ENCODE measurements around the gene GALNT13.
A peak's percentile ranks its signal among the peaks of the same experiment; 100 is the strongest.

Gene GALNT13

GRCh38 chr2:153871231-153872221 lies at the start of gene GALNT13:
TSS of gene GALNT13 (plus strand) at chr2:153871922.
- DNase-seq = peak; percentile 90

GRCh38 chr2:153823880-153824279 lies 47.8 kb upstream of the GALNT13 start:
- DNase-seq = no peak

GRCh38 chr2:153828335-153828734 lies 43.4 kb upstream of the GALNT13 start:
- DNase-seq = no peak

GRCh38 chr2:153834662-153835061 lies 37.1 kb upstream of the GALNT13 start:
- DNase-seq = no peak

- peak; percentile 3 for DNase-seq
Measured at GRCh38 chr2:153858250-153858649, 13.5 kb upstream of the GALNT13 start.

GRCh38 chr2:153864022-153864421 lies 7.7 kb upstream of the GALNT13 start:
- no peak for DNase-seq

- no peak for DNase-seq
Measured at GRCh38 chr2:153866595-153866994, 5.1 kb upstream of the GALNT13 start.

- DNase-seq = peak; percentile 77
Measured at GRCh38 chr2:153870308-153870707, 1.4 kb upstream of the GALNT13 start.

GRCh38 chr2:153872311-153873051 lies 759 bp downstream of the GALNT13 start:
- peak; percentile 15 for DNase-seq

- peak; percentile 34 for DNase-seq
Measured at GRCh38 chr2:153873052-153874048, 1.6 kb downstream of the GALNT13 start.

- no peak for DNase-seq
Measured at GRCh38 chr2:153875801-153876466, 4.2 kb downstream of the GALNT13 start.

- no peak for DNase-seq
Measured at GRCh38 chr2:153880926-153881325, 9.2 kb downstream of the GALNT13 start.

- no peak for DNase-seq
Measured at GRCh38 chr2:153886833-153887232, 15.1 kb downstream of the GALNT13 start.

GRCh38 chr2:153890576-153890975 lies 18.9 kb downstream of the GALNT13 start:
- no peak for DNase-seq

GRCh38 chr2:153891051-153891450 lies 19.3 kb downstream of the GALNT13 start:
- no peak for DNase-seq

GRCh38 chr2:153912798-153913396 lies 41.2 kb downstream of the GALNT13 start:
- DNase-seq = peak; percentile 97

GRCh38 chr2:153917570-153917969 lies 45.8 kb downstream of the GALNT13 start:
- no peak for DNase-seq

- DNase-seq = peak; percentile 91
Measured at GRCh38 chr2:153935511-153935910, 63.8 kb downstream of the GALNT13 start.

- no peak for DNase-seq
Measured at GRCh38 chr2:153939124-153939796, 67.5 kb downstream of the GALNT13 start.

GRCh38 chr2:153940511-153940910 lies 68.8 kb downstream of the GALNT13 start:
- no peak for DNase-seq

GRCh38 chr2:153944800-153945199 lies 73.1 kb downstream of the GALNT13 start:
- DNase-seq = no peak
